Skeletal muscle cell (primary cell): ENCODE measurements around the gene NAPA.

Source experiments
- DNase-seq: peaks from one replicate; pipeline ENCODE4 v3.0.0-alpha.2; 2010; ENCODE audit warnings: low read depth
- H3K4me3 ChIP-seq: 2 replicates; pipeline ENCODE4 v1.5.1; 2011; ENCODE audit warnings: low read depth, mild to moderate bottlenecking, control low read depth, low read length, moderate library complexity

NAPA gene

DNA sequence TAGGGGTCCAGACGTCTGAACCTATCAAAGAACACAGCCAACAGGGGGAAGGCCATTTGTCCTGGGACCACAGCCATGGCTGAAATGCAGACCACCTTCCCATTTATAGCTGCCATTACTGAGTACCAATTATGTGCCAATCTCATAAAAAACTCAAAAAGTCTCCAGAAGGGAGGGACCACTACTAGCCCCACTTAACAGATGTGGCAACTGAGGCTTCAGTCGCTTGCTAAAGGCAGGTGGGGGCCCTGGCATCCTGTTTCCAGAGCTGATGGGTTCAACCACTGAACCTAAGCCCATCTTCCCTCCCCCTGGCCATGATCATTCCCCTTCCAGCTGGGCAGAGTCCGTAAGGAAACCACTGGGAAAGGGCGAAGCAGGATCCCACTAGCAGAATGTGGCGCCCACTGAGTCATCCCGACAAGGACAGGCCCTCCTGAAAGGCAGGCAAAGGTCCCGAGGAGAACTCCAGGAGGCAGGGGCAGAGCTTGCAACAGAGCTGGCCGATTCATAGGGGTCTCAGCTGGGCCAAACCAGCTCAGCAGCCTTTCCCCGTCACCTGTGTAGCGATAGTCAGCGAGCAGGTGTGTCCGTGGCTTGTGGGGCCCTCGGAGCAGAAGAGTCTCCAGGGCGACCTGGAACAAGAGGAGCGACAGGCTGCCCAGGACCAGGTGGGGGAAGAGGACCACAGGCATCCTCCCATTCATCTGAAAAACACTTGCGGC lies 14.3 kb upstream of the NAPA start:
- no peak for DNase-seq
- H3K4me3 ChIP-seq: no peak overlapping the region

DNA sequence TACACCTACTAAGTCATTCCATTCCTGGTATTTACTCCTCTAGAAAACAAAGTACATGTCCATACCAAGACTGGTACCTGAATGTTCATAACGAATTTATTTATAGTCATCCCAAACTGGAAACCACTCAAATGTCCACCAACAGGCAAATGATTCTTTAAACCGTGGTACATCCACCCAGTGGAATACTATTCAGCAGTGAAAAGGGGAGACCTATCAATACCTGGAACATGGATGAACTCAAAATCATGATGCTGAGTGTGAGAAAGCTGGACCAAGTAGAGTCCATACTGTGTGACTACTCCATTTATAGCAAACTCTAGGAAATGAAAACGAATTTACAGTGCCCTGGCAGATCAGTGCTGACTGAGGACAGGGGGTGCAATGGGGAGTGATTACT lies 11.9 kb upstream of the NAPA start:
- no peak for DNase-seq
- no peak overlapping the region for H3K4me3 ChIP-seq

DNA sequence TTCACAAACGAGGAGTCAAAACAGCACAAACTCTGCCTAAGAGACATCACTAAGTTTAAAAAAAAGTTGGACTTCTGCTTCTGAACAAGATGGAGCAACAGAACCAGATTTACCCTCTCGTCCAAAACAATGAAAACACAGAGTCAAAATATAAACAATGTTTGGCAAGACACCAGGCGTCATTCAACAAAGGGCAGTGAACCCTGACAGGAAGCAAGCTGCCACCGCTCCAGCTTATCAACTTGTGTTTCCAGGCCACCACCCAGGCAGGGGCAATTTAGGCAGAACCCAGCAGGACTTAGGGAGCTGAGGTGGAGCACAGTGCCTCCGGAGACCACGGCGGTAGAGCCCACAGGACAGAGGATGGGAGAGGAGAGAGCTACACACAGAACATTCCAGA lies 8.6 kb upstream of the NAPA start:
- no peak for DNase-seq
- no peak overlapping the region for H3K4me3 ChIP-seq

DNA sequence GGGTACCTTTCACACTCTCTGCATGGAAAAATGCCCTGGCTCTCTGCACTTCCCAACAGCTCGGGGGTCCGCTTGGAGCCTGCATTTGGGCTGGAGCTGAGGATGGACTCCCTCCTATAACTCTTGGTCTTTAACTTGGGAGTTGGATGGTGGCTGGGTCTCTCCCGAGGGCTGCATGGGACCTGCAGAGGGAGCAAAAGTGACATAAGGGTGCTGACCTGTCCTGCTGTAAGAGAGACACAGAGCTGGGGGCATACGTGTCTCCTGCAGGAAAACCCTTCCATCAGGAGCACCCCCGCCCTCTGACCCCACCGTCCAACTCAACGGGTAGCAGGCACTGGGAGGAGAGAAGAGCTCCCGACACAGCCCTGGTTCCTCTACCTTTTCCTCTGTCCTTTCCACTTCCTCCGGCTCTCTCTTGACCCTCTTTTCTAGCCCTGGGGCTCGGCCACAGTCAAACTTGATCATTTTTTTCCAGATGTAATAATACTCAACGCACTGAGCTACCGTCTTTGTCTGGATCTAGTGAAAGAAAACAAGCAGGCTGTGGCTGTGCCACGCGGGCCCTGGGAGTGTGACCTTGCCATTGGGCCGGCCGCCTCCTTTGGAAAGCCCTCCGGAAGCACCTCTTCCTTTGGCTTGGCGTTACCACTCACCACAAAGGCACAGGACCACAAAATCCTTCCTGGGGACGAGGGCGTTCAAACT lies 6.8 kb upstream of the NAPA start:
- DNase-seq: no peak
- H3K4me3 ChIP-seq: no peak overlapping the region

DNA sequence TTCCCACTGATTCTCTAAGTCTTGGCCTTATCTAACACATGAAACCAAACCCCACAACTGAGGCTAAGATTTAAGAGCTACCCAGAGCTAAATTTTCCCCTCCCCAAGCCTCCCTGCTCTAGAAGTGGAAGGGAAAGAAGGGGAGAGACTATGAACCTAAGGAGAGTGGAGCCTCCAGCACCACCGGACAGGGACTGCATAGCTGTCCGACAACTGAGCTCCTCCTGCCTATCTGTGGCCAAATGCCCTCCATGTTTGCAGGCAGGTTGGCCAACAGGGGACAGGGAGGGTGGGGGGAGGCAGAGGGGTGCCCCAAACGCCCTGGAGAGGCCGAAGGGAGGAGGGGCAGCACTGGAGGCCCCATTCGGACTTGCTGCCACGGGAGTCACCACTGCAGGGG lies 6.0 kb upstream of the NAPA start:
- DNase-seq: no peak
- H3K4me3 ChIP-seq: no peak overlapping the region

DNA sequence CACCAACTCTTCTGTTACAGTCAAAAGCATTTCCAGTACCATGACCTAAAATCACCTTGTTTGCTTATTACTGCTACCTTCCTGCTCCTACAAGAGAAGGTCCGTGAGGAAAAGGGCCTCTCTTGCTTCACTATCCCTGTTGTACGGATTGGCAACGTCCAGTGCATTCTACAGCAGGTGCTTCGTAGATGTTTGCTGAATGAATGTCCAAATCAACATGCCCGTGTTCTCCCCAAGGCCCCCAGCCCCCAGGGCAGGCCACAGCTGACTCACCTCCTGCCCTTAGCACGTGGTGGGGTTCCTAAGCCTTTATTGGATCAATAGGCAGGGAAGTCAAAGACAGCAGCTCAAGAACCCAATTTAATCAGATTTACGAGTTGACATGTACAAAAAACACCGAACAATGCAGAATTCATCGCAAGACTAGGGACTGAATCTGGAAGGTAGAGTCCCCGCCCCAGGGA lies 5.5 kb upstream of the NAPA start:
- no peak overlapping the region for H3K4me3 ChIP-seq

DNA sequence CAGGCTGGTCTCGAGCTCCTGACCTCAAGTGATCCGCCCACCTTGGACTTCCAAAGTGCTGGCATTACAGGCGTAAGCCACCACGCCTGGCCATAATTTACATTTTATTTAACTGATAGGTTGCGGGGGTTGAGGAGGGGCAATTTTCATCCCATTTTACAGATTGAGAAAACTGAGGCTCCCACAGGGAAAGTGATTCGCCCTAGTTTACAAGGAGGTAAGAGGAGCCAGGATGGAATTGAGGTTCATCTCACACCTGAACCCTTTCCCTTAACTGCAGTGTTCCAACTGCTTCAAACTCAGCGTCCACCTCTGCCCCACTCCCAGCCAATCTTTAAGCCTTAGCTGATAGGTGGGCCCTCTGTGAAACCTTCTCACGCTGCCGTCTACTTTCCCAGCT lies 4.0 kb upstream of the NAPA start:
- H3K4me3 ChIP-seq: no peak overlapping the region
- no peak for DNase-seq

More for the DNA sequence above, 5.5 kb upstream of the NAPA start:
- DNase-seq: no peak

DNA sequence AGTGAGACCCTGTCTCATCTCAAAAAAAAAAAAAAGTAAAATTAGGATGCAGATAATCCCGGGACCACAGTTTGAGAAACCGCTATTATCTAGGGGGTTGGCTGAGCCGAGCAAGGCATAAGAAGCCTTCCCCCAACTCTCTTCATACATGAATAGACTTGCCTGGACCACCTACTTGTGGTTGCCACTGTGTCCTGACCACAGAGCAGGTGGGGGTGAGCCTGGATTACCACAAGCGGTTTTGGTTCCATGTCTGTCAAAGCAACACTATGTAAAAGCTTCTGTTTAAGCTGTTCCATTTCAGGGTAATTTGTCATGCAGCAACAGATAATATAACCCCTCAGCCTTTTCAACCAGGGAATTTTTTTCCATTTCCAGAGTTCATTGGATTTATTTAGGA lies 3.3 kb upstream of the NAPA start:
- H3K4me3 ChIP-seq: no peak overlapping the region
- no peak for DNase-seq

DNA sequence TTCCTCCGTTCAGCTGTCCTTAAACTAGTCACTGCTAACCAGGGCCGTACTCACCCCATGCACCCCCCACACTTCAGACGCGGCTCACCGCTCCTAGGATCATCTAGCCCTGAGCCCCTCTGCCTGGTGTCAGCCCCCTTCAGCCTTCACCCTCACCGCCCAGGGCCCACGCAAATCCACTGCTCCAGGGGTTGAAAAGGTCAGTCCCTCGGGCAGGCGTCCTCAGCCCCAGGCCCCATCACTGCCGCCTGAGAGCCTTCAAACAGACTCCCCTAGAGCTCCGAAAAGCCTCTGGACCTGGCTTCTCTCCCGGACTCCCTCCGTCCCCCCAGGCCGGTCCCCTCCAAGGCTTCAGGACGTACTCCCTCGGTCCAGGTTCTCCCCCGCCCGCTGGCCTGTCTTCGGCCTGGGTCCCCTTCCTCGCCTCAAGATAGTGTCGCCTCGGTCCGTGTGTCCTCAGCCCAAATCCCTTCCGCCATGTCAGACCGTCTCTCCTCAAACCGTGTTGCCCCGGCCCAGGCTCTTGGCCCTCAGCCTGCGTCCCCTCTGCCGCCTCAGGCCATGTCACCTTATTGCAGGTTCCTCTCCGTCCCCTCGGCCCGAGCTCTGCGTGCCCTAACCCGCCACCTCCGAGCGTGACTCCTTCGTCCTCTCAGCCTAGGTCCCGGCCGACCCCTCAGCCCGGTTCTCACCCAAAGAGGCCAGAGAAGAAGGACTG lies 553 bp downstream of the NAPA start:
- DNase-seq: no peak
- peak overlapping the region; percentile 100 for H3K4me3 ChIP-seq

DNA sequence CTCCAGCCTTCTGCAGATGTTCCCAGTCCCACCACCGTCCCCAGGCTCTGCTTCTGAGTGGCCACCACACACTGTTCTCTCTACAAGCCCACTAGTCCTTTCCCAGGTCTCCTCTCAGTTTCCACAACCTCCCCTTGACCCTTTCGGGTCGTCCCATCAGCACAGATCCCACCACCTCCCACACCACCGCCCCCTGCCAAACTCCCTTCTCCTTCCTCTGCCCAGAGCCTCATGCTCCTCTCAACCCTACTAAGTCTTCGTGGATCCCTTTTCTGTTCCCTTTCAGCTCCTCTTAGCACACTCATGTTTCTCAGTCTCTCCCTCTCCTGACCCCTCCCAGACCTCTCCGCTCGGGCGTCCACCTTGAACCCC lies 1.9 kb downstream of the NAPA start:
- H3K4me3 ChIP-seq: no peak overlapping the region
- no peak for DNase-seq

DNA sequence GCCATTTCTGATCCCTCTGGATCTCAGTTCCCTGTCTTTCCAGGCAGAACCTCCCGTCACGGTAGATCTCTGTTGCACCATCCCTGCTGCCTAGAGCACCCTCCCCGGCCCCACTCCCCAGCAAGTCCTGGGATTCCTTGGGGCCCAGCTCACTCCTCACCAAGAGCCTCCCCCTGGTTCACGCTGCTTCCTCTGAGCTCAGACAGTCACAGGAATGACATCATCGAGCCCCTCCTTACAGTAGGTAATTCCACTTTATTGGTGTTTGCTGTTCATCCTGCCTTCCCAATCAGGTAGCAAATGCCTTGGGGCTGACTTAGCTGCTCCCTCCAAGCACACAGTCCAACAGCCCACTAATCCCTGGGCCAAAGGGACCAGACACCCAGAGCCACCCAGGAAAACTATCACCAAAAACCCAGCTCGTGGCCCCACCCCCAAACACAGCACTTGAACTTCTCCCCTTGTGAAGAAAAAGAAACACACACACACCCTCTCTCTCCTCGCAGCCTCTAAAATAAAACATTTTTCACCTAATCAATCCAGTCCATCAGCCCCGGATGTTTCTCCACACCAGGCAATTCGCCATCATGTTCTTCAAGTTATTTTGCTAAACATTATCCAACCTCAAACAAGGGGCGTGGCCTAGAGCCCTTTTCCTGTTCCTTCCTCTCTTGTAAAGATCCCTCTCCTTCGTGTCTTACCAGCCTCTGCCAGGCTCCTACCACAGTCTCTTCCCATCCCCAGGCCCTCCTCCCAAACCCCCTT lies 2.5 kb downstream of the NAPA start:
- no peak overlapping the region for H3K4me3 ChIP-seq
- no peak for DNase-seq

DNA sequence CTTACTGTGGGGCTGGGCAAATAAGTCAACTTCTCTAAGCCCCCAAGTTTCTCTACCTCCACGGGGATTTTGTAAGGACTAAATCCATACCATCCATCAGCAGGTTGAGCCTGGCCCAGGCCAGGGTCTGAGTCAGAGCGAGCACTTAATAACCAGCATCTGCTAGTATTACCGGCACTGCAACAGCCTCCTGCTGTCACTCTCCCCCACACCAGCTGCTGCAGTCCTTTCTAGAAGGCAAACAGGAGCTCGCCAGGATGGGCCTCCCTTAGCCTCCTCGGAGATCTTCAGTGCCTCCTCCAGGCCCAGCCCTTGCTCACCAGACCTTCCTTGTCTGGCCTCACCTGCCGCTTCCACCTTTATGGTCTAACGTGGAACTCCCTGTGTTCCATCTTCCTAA lies 3.2 kb downstream of the NAPA start:
- no peak for DNase-seq
- H3K4me3 ChIP-seq: no peak overlapping the region

DNA sequence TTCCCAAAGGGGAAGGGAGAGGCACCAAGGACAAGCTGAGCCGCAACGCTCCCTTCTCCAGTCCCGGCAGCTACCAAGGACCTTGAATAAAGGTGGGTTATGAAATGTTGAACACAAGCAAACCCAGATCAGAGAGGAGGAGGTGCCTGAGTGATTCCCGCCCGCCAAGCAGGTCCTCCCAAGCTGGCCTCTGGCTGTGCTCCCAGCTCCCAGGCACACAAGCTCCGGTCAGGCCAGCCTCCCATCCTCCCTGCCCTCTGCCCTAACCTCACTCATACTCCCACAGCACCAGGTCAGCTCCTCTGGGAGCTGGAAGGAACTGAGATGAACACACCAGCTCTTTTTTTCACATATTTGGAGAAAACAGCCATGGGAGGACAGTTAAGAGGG lies 3.7 kb downstream of the NAPA start:
- H3K4me3 ChIP-seq: no peak overlapping the region
- no peak for DNase-seq

DNA sequence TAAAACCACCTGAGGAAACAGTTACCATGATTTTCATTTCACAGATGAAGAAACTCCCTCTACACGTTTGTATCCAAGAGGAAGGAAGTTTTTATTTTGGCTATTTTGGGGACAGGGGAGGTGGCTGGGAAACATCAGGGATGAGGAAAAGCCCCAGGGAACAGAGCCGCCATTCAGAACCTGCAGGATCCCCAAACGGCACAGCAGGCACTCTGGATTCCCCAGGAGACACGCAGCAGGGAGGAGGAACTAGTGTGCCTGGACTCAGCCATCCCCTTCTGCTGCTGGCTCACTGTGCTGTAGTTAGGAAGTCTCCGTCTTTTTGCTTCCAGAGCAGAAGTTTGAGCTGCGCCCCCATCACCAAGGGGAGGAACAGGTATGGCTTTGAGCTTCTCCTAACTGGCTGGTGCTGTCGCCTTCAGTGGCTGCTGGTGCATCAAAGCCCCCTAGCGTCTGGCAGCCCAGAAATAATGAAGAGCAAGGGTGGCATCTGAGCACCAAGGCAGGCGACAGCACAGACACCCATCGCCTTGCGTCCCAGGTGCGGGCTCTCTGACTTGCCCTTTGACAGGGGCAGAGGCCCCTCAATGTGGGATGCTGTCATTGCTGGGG lies 4.2 kb downstream of the NAPA start:
- no peak overlapping the region for H3K4me3 ChIP-seq
- no peak for DNase-seq

DNA sequence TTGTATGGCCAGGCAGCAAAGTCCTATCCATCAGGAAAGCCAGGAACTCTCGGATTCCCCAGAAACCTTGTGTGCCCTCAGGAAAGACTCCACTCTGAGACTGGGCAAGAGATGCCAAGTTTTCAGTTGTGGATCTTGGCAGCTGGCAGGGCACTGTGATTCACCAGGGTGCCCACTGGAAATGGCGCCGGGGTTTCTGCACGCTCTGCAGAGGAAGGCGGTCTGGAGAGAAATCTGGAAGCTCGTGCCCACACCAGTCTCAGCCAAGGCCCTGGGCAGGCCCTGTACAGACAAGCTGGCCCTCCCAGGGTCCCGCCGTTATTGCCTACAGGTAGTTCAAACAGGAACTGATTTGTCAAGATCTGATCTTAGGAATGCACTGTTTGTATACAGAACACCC lies 4.9 kb downstream of the NAPA start:
- DNase-seq: no peak
- H3K4me3 ChIP-seq: no peak overlapping the region

DNA sequence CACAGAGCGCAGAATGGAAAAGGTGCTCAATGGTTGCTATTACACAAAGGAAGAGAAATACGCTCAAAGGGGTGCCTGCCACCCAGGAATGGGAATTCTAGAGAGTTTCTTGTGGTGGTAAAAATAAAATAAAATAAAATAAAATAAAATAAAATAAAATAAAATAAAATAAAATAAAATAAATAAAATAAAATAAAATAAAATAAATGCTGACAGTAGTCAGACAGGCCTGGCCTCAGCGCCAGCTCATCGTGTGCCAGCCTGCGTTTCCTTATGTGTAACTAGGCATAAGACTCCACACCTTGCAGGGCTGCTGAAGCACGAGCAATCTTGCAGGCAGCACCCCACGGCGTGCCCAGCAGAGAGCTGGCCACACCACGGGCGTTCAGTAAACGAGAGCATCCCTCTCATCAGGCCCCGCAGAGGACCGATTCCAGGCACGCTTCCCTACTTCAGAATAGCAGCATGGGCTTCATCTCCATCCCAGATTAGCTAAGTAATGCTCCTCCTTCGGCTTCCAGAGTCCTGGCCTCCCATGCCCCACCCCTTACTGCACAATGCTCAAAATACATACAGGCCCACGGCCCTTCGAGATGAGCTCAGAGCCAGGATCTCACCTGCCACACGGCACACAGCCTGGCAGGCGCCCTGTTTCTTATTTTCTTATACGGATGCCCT lies 5.6 kb downstream of the NAPA start:
- DNase-seq: no peak
- H3K4me3 ChIP-seq: no peak overlapping the region

DNA sequence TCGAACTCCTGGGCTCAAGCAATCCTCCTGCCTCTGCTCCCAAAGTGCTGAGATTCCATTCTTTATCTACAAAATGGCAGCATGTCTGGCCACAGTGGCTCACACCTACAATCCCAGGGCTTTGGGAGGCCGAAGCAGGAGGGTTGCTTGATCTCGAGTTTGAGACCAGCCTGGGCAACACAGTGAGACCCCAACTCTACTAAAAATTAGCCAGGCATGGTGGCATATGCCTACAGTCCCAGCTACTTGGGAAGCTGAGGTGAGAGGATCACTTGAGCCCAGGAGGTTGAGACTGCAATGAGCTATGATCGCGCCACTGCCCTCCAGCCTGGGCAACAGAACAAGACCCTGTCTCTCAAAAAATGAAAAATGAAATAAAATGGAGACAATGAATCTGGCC lies 6.1 kb downstream of the NAPA start:
- no peak for DNase-seq
- H3K4me3 ChIP-seq: no peak overlapping the region

DNA sequence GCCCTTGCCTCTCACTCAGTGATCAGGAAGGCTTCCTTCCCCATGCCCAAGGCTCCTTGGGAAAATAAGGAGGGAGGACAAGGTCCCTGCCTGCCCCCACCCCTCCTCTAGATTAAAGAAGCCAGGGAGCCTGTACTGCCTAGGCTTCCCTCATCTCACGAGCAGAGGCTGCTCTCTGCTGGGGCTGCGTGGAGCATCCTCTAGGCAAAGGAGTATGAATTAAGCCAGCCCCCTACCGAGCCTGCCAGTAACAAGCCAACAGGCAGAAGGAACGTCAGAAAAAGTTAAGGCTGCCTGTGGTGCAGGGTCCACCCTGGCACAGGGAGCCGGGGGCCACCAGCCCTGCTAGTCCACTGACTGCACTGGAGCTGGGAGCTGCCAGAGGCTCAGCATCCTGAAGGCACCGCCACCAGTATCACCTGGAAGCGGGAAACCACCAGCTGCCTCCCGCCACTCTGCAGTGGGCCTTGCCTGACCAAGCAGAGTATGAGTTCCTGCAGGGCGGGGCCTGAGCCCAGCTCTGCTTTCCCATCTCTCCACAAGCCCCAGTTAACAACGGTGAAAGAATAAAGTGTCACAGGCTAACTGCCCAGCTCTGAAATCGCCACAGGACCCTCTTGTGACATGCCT lies 6.8 kb downstream of the NAPA start:
- no peak for DNase-seq
- H3K4me3 ChIP-seq: no peak overlapping the region

DNA sequence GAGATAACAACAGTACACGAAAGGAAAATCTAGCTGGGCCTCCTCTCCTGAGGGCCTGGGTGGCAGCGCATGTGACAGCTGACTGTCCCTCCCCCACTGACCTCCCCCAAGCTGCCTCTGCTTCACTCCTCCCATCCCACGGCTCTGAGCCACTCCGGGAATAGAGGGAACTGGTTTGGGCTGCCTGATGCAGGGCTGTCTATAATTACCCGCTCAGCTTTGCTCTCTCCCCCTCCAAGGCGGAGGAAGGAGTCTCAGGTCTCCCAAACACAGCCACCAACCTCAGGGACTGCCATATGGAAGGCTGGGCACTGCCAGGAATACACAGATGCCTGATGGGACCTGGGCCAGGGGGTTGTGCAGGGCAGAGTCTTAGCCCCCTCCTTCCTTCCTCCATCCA lies 7.9 kb downstream of the NAPA start:
- DNase-seq: no peak

More for the DNA sequence above, 7.9 kb downstream of the NAPA start:
- H3K4me3 ChIP-seq: no peak overlapping the region
